Measurements from ENCODE around the gene PRKCA. TPM values are rescaled to one million over a fixed set of nuclear protein-coding genes. Genes with fewer than 3 reads are reported as not detected.

The PRKCA gene
- total and polyA plus RNA-seq, 9 of the 15 experiments (the other 6 are each of a cell fraction or from before 2014, with no cell fraction given) = 3.2 to 33.0 (median 17.8) TPM

- TF ChIP-seq, protein P1, sequence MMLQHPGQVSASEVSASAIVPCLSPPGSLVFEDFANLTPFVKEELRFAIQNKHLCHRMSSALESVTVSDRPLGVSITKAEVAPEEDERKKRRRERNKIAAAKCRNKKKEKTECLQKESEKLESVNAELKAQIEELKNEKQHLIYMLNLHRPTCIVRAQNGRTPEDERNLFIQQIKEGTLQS (IDR thresholded peaks at IDR 0.05) = peak; percentile 70
- TF ChIP-seq, protein P1 (CRISPR knock-in tag; conservative IDR thresholded peaks at IDR 0.05) = no peak
- TF ChIP-seq HDAC3 (IDR thresholded peaks at IDR 0.05; ENCODE audit: borderline replicate concordance, partially characterized antibody) = no peak
- peak; percentile 50; the same call in 1 of the 2 replicates for TF ChIP-seq CXXC5 (CRISPR knock-in tag; IDR thresholded peaks at IDR 0.05)
- TF ChIP-seq TCF3 (CRISPR knock-in tag; IDR thresholded peaks at IDR 0.05) = peak; percentile 84
- TF ChIP-seq JUN (IDR thresholded peaks at IDR 0.05; ENCODE audit: borderline replicate concordance, low read depth, low read length) = 0 out of 2 replicates have a peak, but pooled peaks have one; percentile 14
- TF ChIP-seq JUN (CRISPR knock-in tag; IDR thresholded peaks at IDR 0.05; ENCODE audit: borderline replicate concordance) = no peak
- peak; percentile 61 for TF ChIP-seq ATF7 (IDR thresholded peaks at IDR 0.05)
These were observed 450.9 kb downstream of the PRKCA start (continued) for GRCh38 chr17:66753126-66753920.

Data from K562 (cell line).